Activated T-helper 1 cell treated with anti-CD3 and anti-CD28 coated beads, Interleukin-12 subunit alpha, Interleukin-12 subunit beta, Interleukin-2, Interleukin-4 antibody, amounts not matched to agents 30 ng/mL and 10 ng/mL and 1 ng/mL, durations not matched to agents 14 hours and 24 hours and 36 hours (primary cell): ENCODE results near the gene IMMP2L. TPM values are rescaled to one million over a fixed set of nuclear protein-coding genes. Genes with fewer than 3 reads are reported as not detected.
"Not testable (repeated sequence)": the region's sequence is repeated elsewhere in the genome, so short reads cannot be mapped to it uniquely, and the experiment has no call there.

Source experiments
- DNase-seq: peaks from one replicate; pipeline ENCODE4 v3.0.0; 2021; ENCODE audit warnings: low spot score
- H3K27ac Mint-ChIP-seq: one replicate; pipeline ENCODE4 v1.8.0; 2021; ENCODE audit warnings: mild to moderate bottlenecking, mixed read lengths
- H3K27me3 Mint-ChIP-seq: one replicate; pipeline ENCODE4 v1.8.0; 2022; ENCODE audit warnings: mild to moderate bottlenecking, moderate library complexity, mixed read lengths; ENCODE audit not compliant: insufficient read depth
- H3K36me3 Mint-ChIP-seq: one replicate; pipeline ENCODE4 v1.8.0; 2021; ENCODE audit warnings: low read depth, mixed read lengths
- H3K4me1 Mint-ChIP-seq: one replicate; pipeline ENCODE4 v1.8.0; 2021; ENCODE audit warnings: low read depth, mixed read lengths
- H3K4me3 Mint-ChIP-seq: one replicate; pipeline ENCODE4 v1.8.0; 2021; ENCODE audit warnings: mild to moderate bottlenecking, moderate library complexity, mixed read lengths
- H3K9me3 Mint-ChIP-seq: one replicate; pipeline ENCODE4 v1.8.0; 2021; ENCODE audit warnings: mixed read lengths
- intact Hi-C: fragments of 100-400 bp; cut with micrococcal nuclease; formaldehyde crosslinking; loops from one replicate; pipeline ENCODE4 v1.15.1; 2024
- total RNA-seq: library from RNA; stranded (reverse); gene quantifications from 2 replicates; pipeline ENCODE4 v1.2.3, GENCODE V29; 2022

Gene IMMP2L
- total RNA-seq, 1 donor from 2014 or later: 11.3 TPM

DNA sequence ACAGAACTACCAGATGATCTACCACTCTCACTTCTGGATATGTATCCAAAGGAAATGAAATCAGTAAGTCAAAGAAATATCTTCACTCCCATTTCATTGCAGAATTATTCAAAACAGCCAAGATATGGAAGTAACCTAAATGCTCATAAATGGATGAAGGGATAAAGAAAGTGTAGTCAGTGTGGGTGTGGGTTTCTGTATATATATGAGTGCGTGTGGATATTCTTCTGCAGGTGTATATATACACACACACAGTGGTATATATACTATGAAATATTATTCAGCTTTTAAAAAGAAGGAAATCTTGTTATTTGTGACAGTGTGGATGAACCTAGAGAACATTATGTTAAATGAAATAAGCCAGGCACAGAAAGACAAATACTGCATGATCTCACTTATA is 48.7 kb downstream of the IMMP2L start:
- intact Hi-C loops: no loop called here
- H3K27me3 Mint-ChIP-seq: no peaks in the 10 kb centered on the region
- H3K36me3 Mint-ChIP-seq: no peaks in the 10 kb centered on the region
- no peak overlapping the region for H3K4me3 Mint-ChIP-seq
- H3K27ac Mint-ChIP-seq: no peak overlapping the region
- H3K9me3 Mint-ChIP-seq: no peaks in the 10 kb centered on the region
- DNase-seq: no peak
- H3K4me1 Mint-ChIP-seq: no peaks in the 10 kb centered on the region

- no peak for DNase-seq
- Mint-ChIP-seq H3K4me1 (no peaks in the 10 kb centered on the region), H3K27ac (no peak overlapping the region), H3K27me3 (no peaks in the 10 kb centered on the region), H3K36me3 (no peaks in the 10 kb centered on the region), H3K9me3 (no peaks in the 10 kb centered on the region), H3K4me3 (no peak overlapping the region)
- intact Hi-C loops: no loop called here
Observed at GRCh38 chr7:111511845-111512244, 50.4 kb downstream of the IMMP2L start.

DNA sequence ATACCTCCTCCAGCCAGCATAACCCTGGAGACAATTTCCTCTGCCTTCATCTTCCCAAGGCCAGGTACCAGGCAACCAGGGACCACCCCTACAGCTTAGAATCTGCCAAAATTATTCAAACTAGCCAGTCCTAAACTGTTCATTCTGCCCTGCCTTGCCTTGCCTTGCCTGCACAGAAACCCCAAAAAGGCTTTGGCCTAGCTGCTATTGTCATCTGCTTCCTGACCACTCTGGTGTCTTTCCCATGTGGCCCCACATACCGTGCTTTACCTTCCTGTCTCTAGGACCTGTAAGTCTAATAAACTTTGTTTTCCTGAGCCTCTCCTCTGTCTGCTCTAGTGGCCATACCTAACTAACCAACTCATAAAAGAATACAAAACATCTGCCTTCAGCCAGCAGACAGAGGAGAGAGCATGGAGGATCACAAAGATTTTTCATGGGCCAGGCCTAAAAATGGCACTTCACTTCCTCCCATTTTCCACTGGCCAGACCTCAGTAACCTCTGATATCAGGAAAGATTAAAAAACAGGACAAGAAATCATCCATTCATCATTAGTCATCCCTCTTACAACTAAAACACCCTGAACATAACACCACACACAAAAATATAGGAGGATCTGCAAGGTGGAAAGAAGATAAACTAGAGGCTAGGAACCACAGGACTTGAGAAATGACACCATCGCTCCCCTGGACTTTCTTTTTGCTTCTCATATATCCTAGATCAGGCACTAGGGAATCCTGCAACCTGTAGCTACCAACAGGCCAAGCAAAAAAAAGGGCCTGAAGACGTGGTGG is 51.5 kb downstream of the IMMP2L start:
- H3K4me1 Mint-ChIP-seq: no peaks in the 10 kb centered on the region
- no peaks in the 10 kb centered on the region for H3K36me3 Mint-ChIP-seq
- H3K27me3 Mint-ChIP-seq: no peaks in the 10 kb centered on the region
- H3K9me3 Mint-ChIP-seq: no peaks in the 10 kb centered on the region
- H3K27ac Mint-ChIP-seq: no peak overlapping the region
- intact Hi-C loops: no loop called here
- no peak for DNase-seq
- H3K4me3 Mint-ChIP-seq: no peak overlapping the region

GRCh38 chr7:111510062-111510461 is 52.2 kb downstream of the IMMP2L start:
- no peaks in the 10 kb centered on the region for H3K4me1 Mint-ChIP-seq
- no peak for DNase-seq
- no peaks in the 10 kb centered on the region for H3K9me3 Mint-ChIP-seq
- H3K27me3 Mint-ChIP-seq: no peaks in the 10 kb centered on the region
- H3K27ac Mint-ChIP-seq: no peak overlapping the region
- intact Hi-C loops: no loop called here
- H3K36me3 Mint-ChIP-seq: no peaks in the 10 kb centered on the region
- H3K4me3 Mint-ChIP-seq: no peak overlapping the region

GRCh38 chr7:111509288-111509687 is 53.0 kb downstream of the IMMP2L start:
- no peak for DNase-seq
- no peaks in the 10 kb centered on the region for H3K9me3 Mint-ChIP-seq
- intact Hi-C loops: no loop called here
- no peak overlapping the region for H3K27ac Mint-ChIP-seq
- H3K36me3 Mint-ChIP-seq: no peaks in the 10 kb centered on the region
- H3K4me1 Mint-ChIP-seq: no peaks in the 10 kb centered on the region
- no peak overlapping the region for H3K4me3 Mint-ChIP-seq
- no peaks in the 10 kb centered on the region for H3K27me3 Mint-ChIP-seq

DNA sequence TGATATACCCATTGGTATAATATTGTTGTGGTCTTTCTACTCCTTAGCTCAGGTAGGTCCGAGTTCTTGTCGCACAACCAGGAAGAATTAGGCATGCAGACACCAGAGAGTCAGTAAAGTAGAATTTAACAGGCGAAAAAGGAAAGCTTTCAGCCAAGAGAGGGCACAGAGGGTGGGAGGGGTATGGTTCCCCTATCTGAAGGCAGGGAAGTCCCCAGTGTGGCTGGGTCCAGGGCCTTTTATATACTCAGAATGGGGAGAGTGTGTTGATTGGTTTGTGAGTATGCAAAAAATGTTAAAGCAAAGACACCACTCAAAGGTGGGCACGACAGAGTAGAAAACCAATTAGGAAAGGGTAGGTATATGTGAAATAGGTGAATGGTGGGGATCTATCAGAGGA is 53.9 kb downstream of the IMMP2L start:
- DNase-seq: no peak
- intact Hi-C loops: no loop called here
- H3K4me3 Mint-ChIP-seq: no peak overlapping the region
- no peaks in the 10 kb centered on the region for H3K4me1 Mint-ChIP-seq
- no peaks in the 10 kb centered on the region for H3K27me3 Mint-ChIP-seq
- no peak overlapping the region for H3K27ac Mint-ChIP-seq
- H3K9me3 Mint-ChIP-seq: no peaks in the 10 kb centered on the region
- H3K36me3 Mint-ChIP-seq: no peaks in the 10 kb centered on the region

DNA sequence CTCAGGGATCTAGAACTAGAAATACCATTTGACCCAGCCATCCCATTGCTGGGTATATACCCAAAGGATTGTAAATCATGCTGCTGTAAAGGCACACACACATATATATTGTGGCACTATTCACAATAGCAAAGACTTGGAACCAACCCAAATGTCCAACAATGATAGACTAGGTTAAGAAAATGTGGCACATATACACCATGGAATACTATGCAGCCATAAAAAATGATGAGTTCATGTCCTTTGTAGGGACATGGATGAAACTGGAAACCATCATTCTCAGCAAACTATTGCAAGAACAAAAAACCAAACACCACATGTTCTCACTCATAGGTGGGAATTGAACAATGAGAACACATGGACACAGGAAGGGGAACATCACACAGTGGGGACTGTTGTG is 56.9 kb downstream of the IMMP2L start:
- H3K27me3 Mint-ChIP-seq, H3K4me1 Mint-ChIP-seq, H3K4me3 Mint-ChIP-seq, H3K36me3 Mint-ChIP-seq, H3K27ac Mint-ChIP-seq, H3K9me3 Mint-ChIP-seq, intact Hi-C loops, DNase-seq: not testable (repeated sequence)

DNA sequence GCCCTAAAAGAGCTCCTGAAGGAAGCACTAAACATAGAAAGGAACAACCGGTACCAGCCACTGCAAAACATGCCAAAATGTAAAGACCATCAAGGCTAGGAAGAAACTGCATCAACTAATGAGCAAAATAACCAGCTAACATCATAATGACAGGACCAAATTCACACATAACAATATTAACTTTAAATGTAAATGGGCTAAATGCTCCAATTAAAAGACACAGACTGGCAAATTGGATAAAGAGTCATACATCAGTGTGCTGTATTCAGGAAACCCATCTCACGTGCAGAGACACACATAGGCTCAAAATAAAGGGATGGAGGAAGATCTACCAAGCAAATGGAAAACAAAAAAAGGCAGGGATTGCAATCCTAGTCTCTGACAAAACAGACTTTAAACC is 60.5 kb downstream of the IMMP2L start:
- H3K27me3 Mint-ChIP-seq: not testable (repeated sequence)

GRCh38 chr7:111499027-111499426 is 63.3 kb downstream of the IMMP2L start:
- Mint-ChIP-seq H3K4me1 (no peaks in the 10 kb centered on the region), H3K36me3 (no peaks in the 10 kb centered on the region), H3K9me3 (no peaks in the 10 kb centered on the region), H3K4me3 (no peak overlapping the region), H3K27ac (no peak overlapping the region), H3K27me3 (no peaks in the 10 kb centered on the region)
- intact Hi-C loops: no loop called here
- no peak for DNase-seq

More for the DNA sequence above, 60.5 kb downstream of the IMMP2L start:
- H3K4me3 Mint-ChIP-seq, intact Hi-C loops, H3K9me3 Mint-ChIP-seq, DNase-seq, H3K36me3 Mint-ChIP-seq, H3K4me1 Mint-ChIP-seq, H3K27ac Mint-ChIP-seq: not testable (repeated sequence)

- Mint-ChIP-seq H3K27me3 (no peaks in the 10 kb centered on the region), H3K27ac (no peak overlapping the region), H3K9me3 (no peaks in the 10 kb centered on the region), H3K4me3 (no peak overlapping the region), H3K36me3 (no peaks in the 10 kb centered on the region), H3K4me1 (no peaks in the 10 kb centered on the region)
- DNase-seq: no peak
- intact Hi-C loops: no loop called here
Observed at GRCh38 chr7:111498391-111499007, 63.8 kb downstream of the IMMP2L start.

DNA sequence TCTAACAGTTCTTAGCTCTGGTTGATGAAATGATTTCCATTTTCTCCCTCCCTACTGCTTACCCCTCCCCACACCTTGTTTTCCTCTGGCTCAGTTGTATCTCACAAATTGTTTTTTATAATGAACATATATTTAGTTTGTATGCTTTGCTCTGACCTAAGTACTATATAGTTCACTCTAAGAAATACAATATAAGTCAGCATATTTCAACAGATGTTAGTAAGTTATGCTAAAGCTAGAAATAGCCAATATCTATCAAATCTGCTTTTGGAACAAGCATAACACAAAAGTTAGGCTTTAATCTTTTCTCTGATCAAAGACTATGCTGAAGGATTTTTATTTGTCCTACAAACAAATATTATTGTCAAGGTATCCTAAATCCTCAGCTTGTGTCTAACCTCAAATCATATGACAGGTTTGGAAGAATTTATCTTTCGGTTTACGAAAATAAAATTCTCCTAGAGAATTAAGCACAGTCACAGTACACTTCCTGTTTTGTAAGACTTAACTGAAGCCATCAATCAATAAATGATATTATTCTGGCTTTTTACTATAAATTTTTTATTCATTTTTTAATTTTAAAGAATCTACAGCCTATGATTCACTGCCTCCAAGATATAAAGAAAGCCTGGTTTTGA is 67.0 kb downstream of the IMMP2L start:
- intact Hi-C loops: no loop called here

DNA sequence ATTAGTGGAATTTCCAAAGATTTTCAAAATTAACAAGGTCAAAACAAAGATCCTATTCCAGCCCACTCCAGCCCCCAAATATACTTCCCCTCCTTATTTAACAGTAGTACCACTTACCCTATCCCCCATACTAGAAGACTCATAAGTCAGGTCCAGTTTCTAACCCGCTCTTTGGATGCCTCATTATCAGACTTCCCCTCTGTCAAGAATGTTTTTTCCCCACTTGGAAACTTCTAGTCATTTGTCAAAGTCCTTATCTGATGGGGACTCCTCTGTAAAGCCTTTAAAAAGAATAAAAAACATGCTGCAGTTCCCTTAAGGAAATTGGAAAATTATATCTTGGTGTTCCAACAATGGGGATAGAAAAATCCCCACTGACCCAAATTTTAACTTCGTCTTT is 70.1 kb downstream of the IMMP2L start:
- Mint-ChIP-seq H3K9me3 (no peaks in the 10 kb centered on the region), H3K27ac (no peak overlapping the region), H3K4me1 (peaks cover 6% of the 10 kb centered on the region), H3K4me3 (no peak overlapping the region), H3K27me3 (no peaks in the 10 kb centered on the region), H3K36me3 (no peaks in the 10 kb centered on the region)
- DNase-seq: no peak
- intact Hi-C loops: no loop called here

More for the DNA sequence above, 67.0 kb downstream of the IMMP2L start:
- H3K27me3 Mint-ChIP-seq: no peaks in the 10 kb centered on the region
- H3K27ac Mint-ChIP-seq: no peak overlapping the region
- no peaks in the 10 kb centered on the region for H3K9me3 Mint-ChIP-seq
- DNase-seq: no peak
- H3K4me1 Mint-ChIP-seq: peaks cover 6% of the 10 kb centered on the region
- no peak overlapping the region for H3K4me3 Mint-ChIP-seq
- no peaks in the 10 kb centered on the region for H3K36me3 Mint-ChIP-seq

GRCh38 chr7:111486472-111487142 is 75.7 kb downstream of the IMMP2L start:
- Mint-ChIP-seq H3K9me3 (no peaks in the 10 kb centered on the region), H3K36me3 (no peaks in the 10 kb centered on the region), H3K4me3 (no peak overlapping the region), H3K27me3 (no peaks in the 10 kb centered on the region), H3K27ac (no peak overlapping the region), H3K4me1 (no peaks in the 10 kb centered on the region)
- intact Hi-C loops: loop anchor here (1.0 kb wide), 4 partner anchors 249 to 1642 kb away; partner anchors contain the start of gene LRRN3
- DNase-seq: no peak
